PC-3 (cell line): ENCODE results near the gene TIPRL. TPM values are rescaled to one million over a fixed set of nuclear protein-coding genes. Genes with fewer than 3 reads are reported as not detected.

Experiments used
- ATAC-seq: fragments of 200-7000 bp; cut with Tn5 transposase; 2 replicates; pipeline ENCODE4 v1.9.1; 2020; ENCODE audit warnings: mild to moderate bottlenecking, moderate library complexity
- BruUV-seq: library from RNA; stranded (reverse); fragments of 400-500 nt; replicated peaks from 2 replicates; lab custom pipeline; 2021; lab: Mats Ljungman, UMichigan
- CTCF ChIA-PET: fragments of 300-600 bp; sonication (Branson Sonifier 250); formaldehyde crosslinking; loops from one replicate; lab custom pipeline; 2022; ENCODE audit warnings: antibody characterized with exemption; lab: Charles Lee
- POLR2A ChIA-PET: fragments of 300-600 bp; sonication (Branson Sonifier 250); formaldehyde crosslinking; loops from one replicate; lab custom pipeline; 2022; ENCODE audit warnings: antibody characterized with exemption; ENCODE audit not compliant: unreplicated experiment; lab: Charles Lee
- DNase-seq: peaks from one replicate; pipeline ENCODE4 v3.0.0-alpha.2; 2015
- H2AFZ ChIP-seq: fragments of 300-600 bp; sonication (generic); 2 replicates; pipeline ENCODE4 v1.6.0; 2016; ENCODE audit warnings: antibody characterized with exemption, low read length
- H3F3A ChIP-seq: fragments of 300-600 bp; sonication (generic); one replicate; pipeline ENCODE4 v1.6.0; 2017; ENCODE audit warnings: antibody characterized with exemption, low read length, control low read depth, mild to moderate bottlenecking; ENCODE audit not compliant: unreplicated experiment
- H3K27ac ChIP-seq: fragments of 300-600 bp; sonication (generic); 2 replicates; pipeline ENCODE4 v1.5.1; 2016; ENCODE audit warnings: mild to moderate bottlenecking, low read length
- H3K27me3 ChIP-seq: fragments of 300-600 bp; sonication (generic); 2 replicates; pipeline ENCODE4 v1.6.1; 2016; ENCODE audit warnings: low read length, mixed read lengths
- H3K36me3 ChIP-seq: fragments of 300-600 bp; sonication (generic); 2 replicates; pipeline ENCODE4 v1.6.1; 2016; ENCODE audit warnings: low read depth, mixed run types, low read length, mixed read lengths
- H3K4me1 ChIP-seq: fragments of 300-600 bp; sonication (generic); 2 replicates; pipeline ENCODE4 v1.5.1; 2016; ENCODE audit warnings: low read length; ENCODE audit not compliant: insufficient read depth
- H3K4me2 ChIP-seq: fragments of 300-600 bp; sonication (generic); 2 replicates; pipeline ENCODE4 v1.6.0; 2016; ENCODE audit warnings: low read length
- H3K4me3 ChIP-seq: fragments of 300-600 bp; sonication (generic); 2 replicates; pipeline ENCODE4 v1.5.1; 2016; ENCODE audit warnings: mild to moderate bottlenecking, low read length, mixed read lengths
- H3K79me2 ChIP-seq: fragments of 300-600 bp; sonication (generic); 2 replicates; pipeline ENCODE4 v1.6.1; 2017; ENCODE audit warnings: low read length, mixed read lengths
- H3K9ac ChIP-seq: fragments of 300-600 bp; sonication (generic); 2 replicates; pipeline ENCODE4 v1.6.0; 2016; ENCODE audit warnings: mild to moderate bottlenecking, low read length
- H3K9me2 ChIP-seq: fragments of 300-600 bp; sonication (generic); replicated peaks from 2 replicates; pipeline ENCODE4 v1.6.1; 2016; ENCODE audit warnings: mixed run types, low read length, mixed read lengths
- H3K9me3 ChIP-seq: fragments of 300-600 bp; sonication (generic); 2 replicates; pipeline ENCODE4 v1.6.1; 2016; ENCODE audit warnings: low read length, mixed read lengths
- H4K20me1 ChIP-seq: fragments of 300-600 bp; sonication (generic); 2 replicates; pipeline ENCODE4 v1.6.1; 2016; ENCODE audit warnings: low read length, mixed read lengths
- EZH2 ChIP-seq: fragments of 300-600 bp; sonication (generic); IDR thresholded peaks from one replicate; pipeline ENCODE4 v1.6.1; 2017; ENCODE audit warnings: antibody characterized with exemption, mild to moderate bottlenecking, low read length; ENCODE audit not compliant: unreplicated experiment
- EZH2phosphoT487 ChIP-seq: fragments of 300-600 bp; sonication (generic); IDR thresholded peaks from 2 replicates; pipeline ENCODE4 v1.6.1; 2018; ENCODE audit warnings: mild to moderate bottlenecking, antibody characterized with exemption, low read length, borderline replicate concordance
- intact Hi-C: fragments of 100-400 bp; cut with micrococcal nuclease; formaldehyde crosslinking; loops from 2 replicates; pipeline ENCODE4 v1.9.0; 2023
- total RNA-seq: library from RNA; depleted of rRNA; stranded (reverse); fragments of >200 nt; gene quantifications from 2 replicates; pipeline ENCODE4 v1.2.3, GENCODE V29; 2014
- TF ChIP-seq, protein P1 (sequence below): fragments of 300-600 bp; sonication (generic); conservative IDR thresholded peaks from 2 replicates; pipeline ENCODE4 v1.5.1; 2017; ENCODE audit warnings: antibody characterized with exemption, low read depth, mild to moderate bottlenecking, low read length

TIPRL gene
- total RNA-seq, 1 experiment from 2014 or later = 50.1 TPM

DNA sequence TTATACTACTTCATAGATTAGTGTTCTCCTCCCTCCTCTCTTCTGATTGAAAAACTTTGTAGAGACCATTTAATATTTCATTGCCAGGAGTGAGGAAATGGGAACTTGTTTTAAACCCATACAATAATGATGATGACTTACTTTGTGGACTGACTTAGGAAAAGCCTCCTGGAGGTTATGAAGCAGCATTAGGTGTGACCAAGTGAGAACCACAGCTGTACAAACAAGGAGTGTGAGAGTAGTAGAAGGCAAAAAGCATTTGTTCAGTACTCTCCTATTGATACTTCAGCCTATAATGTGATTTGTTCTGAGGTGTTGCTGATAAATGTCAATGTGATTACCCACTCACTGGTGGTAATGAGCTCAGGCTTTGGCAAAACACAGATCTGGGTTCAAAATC is 8.4 kb downstream of the TIPRL start:
- Histone ChIP-seq H3K36me3 (peaks cover 11% of the 10 kb centered on the region; the same call in 1 of the 2 replicates), H3K9ac (no peak overlapping the region), H3K79me2 (peaks cover 29% of the 10 kb centered on the region), H4K20me1 (no peaks in the 10 kb centered on the region), H3F3A (no peaks in the 10 kb centered on the region), H3K4me1 (peaks cover under 1% of the 10 kb centered on the region; the same call in 1 of the 2 replicates), H2AFZ (no peak overlapping the region), H3K27me3 (no peaks in the 10 kb centered on the region), H3K9me2 (no peaks in the 10 kb centered on the region), H3K9me3 (no peaks in the 10 kb centered on the region), H3K27ac (no peak overlapping the region), H3K4me2 (no peak overlapping the region), H3K4me3 (no peak overlapping the region)
- CTCF ChIA-PET = interaction anchor here (1.3 kb wide), 1 partner anchor 155 kb away, joined by 5 read pairs; no protein-coding TSS in a partner anchor
- TF ChIP-seq EZH2phosphoT487 (no peak), EZH2 (no peak)
- TF ChIP-seq, protein P1, sequence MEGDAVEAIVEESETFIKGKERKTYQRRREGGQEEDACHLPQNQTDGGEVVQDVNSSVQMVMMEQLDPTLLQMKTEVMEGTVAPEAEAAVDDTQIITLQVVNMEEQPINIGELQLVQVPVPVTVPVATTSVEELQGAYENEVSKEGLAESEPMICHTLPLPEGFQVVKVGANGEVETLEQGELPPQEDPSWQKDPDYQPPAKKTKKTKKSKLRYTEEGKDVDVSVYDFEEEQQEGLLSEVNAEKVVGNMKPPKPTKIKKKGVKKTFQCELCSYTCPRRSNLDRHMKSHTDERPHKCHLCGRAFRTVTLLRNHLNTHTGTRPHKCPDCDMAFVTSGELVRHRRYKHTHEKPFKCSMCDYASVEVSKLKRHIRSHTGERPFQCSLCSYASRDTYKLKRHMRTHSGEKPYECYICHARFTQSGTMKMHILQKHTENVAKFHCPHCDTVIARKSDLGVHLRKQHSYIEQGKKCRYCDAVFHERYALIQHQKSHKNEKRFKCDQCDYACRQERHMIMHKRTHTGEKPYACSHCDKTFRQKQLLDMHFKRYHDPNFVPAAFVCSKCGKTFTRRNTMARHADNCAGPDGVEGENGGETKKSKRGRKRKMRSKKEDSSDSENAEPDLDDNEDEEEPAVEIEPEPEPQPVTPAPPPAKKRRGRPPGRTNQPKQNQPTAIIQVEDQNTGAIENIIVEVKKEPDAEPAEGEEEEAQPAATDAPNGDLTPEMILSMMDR = no peak
- no TSS peak for BruUV-seq
- DNase-seq = no peak
- POLR2A ChIA-PET = interaction anchor here (0.6 kb wide), 1 partner anchor 36 kb away, joined by 3 read pairs; no protein-coding TSS in a partner anchor
- intact Hi-C loops = no loop called here
- no peak for ATAC-seq

DNA sequence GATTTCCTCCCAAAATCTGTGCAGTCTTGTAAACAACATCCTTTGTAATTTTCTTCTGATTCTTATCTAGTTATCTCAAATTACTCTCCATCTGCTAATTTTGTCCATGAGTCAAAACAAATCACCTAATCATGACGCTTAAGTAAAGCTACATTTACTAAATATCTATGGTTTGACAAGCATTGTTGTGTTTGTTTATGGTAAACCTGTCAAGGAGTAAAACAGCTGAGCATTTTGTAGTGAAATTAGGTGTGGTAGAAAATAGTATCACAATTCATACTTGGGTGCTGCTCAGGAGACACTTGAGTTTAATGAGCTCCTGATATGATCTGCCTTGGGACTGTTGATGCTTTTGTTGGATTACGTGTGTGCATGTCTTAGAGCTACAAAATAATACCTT is 11.6 kb downstream of the TIPRL start:
- Histone ChIP-seq H4K20me1 (no peaks in the 10 kb centered on the region), H3K9me2 (no peaks in the 10 kb centered on the region), H3K4me1 (no peaks in the 10 kb centered on the region), H3K79me2 (no peaks in the 10 kb centered on the region), H3K36me3 (peaks cover 20% of the 10 kb centered on the region; the same call in 1 of the 2 replicates), H2AFZ (no peak overlapping the region), H3K9me3 (no peaks in the 10 kb centered on the region), H3K27me3 (no peaks in the 10 kb centered on the region), H3K27ac (no peak overlapping the region), H3F3A (no peaks in the 10 kb centered on the region), H3K4me2 (no peak overlapping the region), H3K4me3 (no peak overlapping the region), H3K9ac (no peak overlapping the region)
- DNase-seq (no peak), ATAC-seq (no peak)
- TF ChIP-seq EZH2phosphoT487 (no peak), EZH2 (no peak)
- TF ChIP-seq, protein P1 = no peak
- CTCF ChIA-PET = no interaction called here
- POLR2A ChIA-PET = no interaction called here
- intact Hi-C loops = no loop called here
- BruUV-seq = no TSS peak
